Uterus (tissue), 2 donors: ENCODE measurements around the gene ADAMTS17.

Experiments
- POLR2A ChIP-seq, 2 donors: fragments of 450-650 bp; IDR thresholded peaks; one replicate each; pipeline ENCODE4 v1.6.1; 2016; ENCODE audit warnings: antibody characterized with exemption in 2 of 2, mild to moderate bottlenecking in 1 of 2, moderate library complexity in 1 of 2
- TF ChIP-seq, protein P1 (sequence below), 4 experiments: fragments of 200-600 bp in 2 of 4; fragments of 450-650 bp in 2 of 4; sonication (generic) in 2 of 4; IDR thresholded peaks; one replicate each; pipeline ENCODE4 v1.5.1; 2016 to 2019; ENCODE audit warnings: antibody characterized with exemption in 4 of 4, mild to moderate bottlenecking in 2 of 4, moderate library complexity in 1 of 4

DNA sequence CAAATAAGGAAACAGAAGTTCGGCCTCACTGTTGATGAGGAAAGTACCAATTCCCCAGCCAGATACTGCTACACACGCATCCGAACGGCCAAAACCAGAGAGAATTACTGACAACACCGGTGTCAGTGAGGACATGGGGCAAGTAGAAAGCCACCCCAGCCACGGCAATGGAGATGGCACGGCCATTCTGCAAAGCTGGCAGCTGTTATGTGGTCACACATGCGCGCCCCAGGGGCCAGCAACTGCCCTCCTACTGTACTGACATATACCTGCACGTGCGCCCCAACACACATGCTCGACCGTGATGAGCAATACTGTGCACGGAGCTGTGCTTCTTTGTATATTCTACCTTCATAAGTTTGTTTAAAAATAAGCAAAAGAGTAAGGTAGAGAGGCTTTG, 217.4 kb downstream of the ADAMTS17 start:
- TF ChIP-seq, protein P1, sequence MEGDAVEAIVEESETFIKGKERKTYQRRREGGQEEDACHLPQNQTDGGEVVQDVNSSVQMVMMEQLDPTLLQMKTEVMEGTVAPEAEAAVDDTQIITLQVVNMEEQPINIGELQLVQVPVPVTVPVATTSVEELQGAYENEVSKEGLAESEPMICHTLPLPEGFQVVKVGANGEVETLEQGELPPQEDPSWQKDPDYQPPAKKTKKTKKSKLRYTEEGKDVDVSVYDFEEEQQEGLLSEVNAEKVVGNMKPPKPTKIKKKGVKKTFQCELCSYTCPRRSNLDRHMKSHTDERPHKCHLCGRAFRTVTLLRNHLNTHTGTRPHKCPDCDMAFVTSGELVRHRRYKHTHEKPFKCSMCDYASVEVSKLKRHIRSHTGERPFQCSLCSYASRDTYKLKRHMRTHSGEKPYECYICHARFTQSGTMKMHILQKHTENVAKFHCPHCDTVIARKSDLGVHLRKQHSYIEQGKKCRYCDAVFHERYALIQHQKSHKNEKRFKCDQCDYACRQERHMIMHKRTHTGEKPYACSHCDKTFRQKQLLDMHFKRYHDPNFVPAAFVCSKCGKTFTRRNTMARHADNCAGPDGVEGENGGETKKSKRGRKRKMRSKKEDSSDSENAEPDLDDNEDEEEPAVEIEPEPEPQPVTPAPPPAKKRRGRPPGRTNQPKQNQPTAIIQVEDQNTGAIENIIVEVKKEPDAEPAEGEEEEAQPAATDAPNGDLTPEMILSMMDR (IDR thresholded peaks at IDR 0.05), result no peak
- no peak for TF ChIP-seq POLR2A (IDR thresholded peaks at IDR 0.05)
